ENCODE measurements around the gene FAM219B. TPM values are rescaled to one million over a fixed set of nuclear protein-coding genes. Genes with fewer than 3 reads are reported as not detected.
A peak's percentile ranks its signal among the peaks of the same experiment; 100 is the strongest.

FAM219B gene, protein sequence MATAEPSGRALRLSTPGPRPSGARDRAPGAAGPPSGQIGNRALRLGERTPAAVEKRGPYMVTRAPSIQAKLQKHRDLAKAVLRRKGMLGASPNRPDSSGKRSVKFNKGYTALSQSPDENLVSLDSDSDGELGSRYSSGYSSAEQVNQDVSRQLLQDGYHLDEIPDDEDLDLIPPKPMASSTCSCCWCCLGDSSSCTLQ
- total RNA-seq (2021), result 41.8 and 45.5 TPM in 2 replicates
- Bru-seq, nascent RNA, result percentile 64 among the genes with signal in this experiment
- BruChase-seq, experiment 1, labeled RNA remaining after a 2-hour chase, result percentile 71 among the genes with signal in this experiment
- percentile 62 among the genes with signal in this experiment for BruChase-seq, experiment 2, labeled RNA remaining after a 6-hour chase
- long read RNA-seq, transcript FAM219B-201 (5 exons, 3,550 nt), result major isoform, 9 of 28 reads
- long read RNA-seq, partial matches to known transcripts, result 1 of 28 reads
- long read RNA-seq, other reads (novel, unspliced or antisense), result 14 of 28 reads

DNA sequence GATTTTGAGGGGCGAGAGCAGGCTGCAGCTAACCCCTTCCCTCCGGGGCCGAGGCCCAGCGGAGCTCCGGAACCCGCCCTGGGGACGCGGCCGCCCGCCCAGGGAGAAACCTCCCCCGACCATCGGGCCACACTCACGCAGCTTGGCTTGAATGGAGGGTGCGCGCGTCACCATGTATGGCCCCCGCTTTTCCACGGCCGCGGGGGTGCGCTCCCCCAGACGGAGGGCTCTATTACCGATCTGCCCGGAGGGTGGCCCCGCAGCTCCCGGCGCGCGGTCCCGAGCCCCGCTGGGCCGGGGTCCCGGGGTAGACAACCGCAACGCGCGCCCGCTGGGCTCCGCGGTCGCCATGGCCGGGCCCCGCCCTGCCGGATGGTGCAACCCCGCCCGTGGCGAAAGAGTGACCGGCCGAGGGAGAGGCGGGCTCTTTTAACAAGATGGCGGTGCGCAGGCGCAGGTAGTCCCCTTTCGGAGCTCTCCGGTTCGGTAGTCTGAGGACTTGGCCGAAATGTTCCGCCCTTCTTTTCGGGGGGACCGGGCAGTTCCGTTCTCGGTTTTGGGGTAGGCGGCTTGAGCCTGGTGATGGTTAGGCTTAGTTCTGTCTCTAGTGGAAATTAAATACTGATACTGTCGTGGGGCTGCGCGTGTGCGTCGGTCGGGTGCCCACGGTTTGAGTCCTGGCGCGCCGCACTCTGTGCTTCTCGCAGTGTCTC lies at the start of gene FAM219B:
FAM219B (minus strand) TSS at position 402 of the 713 bp plus-strand sequence; CDS start at position 351, 51 bp downstream.
- H3K27me3 ChIP-seq (ENCODE audit: insufficient read depth, low read depth), result no peaks in the 10 kb centered on the region
- intact Hi-C loops (cut with micrococcal nuclease; ENCODE audit: unreplicated experiment), result loop anchor here (2.0 kb wide), 1 partner anchor 32 kb away; the partner anchor contains the start of gene COX5A
- TF ChIP-seq, protein P1, sequence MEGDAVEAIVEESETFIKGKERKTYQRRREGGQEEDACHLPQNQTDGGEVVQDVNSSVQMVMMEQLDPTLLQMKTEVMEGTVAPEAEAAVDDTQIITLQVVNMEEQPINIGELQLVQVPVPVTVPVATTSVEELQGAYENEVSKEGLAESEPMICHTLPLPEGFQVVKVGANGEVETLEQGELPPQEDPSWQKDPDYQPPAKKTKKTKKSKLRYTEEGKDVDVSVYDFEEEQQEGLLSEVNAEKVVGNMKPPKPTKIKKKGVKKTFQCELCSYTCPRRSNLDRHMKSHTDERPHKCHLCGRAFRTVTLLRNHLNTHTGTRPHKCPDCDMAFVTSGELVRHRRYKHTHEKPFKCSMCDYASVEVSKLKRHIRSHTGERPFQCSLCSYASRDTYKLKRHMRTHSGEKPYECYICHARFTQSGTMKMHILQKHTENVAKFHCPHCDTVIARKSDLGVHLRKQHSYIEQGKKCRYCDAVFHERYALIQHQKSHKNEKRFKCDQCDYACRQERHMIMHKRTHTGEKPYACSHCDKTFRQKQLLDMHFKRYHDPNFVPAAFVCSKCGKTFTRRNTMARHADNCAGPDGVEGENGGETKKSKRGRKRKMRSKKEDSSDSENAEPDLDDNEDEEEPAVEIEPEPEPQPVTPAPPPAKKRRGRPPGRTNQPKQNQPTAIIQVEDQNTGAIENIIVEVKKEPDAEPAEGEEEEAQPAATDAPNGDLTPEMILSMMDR (conservative IDR thresholded peaks at IDR 0.05), result no peak
- no peak for TF ChIP-seq EZH2 (IDR thresholded peaks at IDR 0.05; ENCODE audit: low read depth)
- BruUV-seq (replicated peaks), result no TSS peak
- peaks cover 28% of the 10 kb centered on the region for H3K4me1 ChIP-seq (replicated peaks; ENCODE audit: insufficient read depth)
- H2AFZ ChIP-seq, result peak within 1 kb of the TSS; percentile 100
- H3K4me3 ChIP-seq, result peak within 1 kb of the TSS; percentile 96
- H3K9me2 ChIP-seq (ENCODE audit: insufficient read depth), result no peaks in the 10 kb centered on the region
- H4K20me1 ChIP-seq (ENCODE audit: insufficient read depth), result no peaks in the 10 kb centered on the region
- H3F3A ChIP-seq (ENCODE audit: insufficient read depth, low read depth), result peaks cover 25% of the 10 kb centered on the region; the same call in 1 of the 2 replicates
- CTCF ChIA-PET, result interaction anchor here (0.5 to 0.6 kb wide), 2 partner anchors 40 to 89 kb away, joined by 5 read pairs; no protein-coding TSS in a partner anchor
- peaks cover 26% of the 10 kb centered on the region for H3K79me2 ChIP-seq (ENCODE audit: low read depth)
- H3K4me2 ChIP-seq, result peak within 1 kb of the TSS; percentile 93
- peak within 1 kb of the TSS; percentile 52 for H3K27ac ChIP-seq
- H3K36me3 ChIP-seq (ENCODE audit: low read depth), result peaks cover 17% of the 10 kb centered on the region; the same call in 1 of the 2 replicates
- H3K9me3 ChIP-seq (ENCODE audit: insufficient read depth, low read depth), result no peaks in the 10 kb centered on the region
- peak; percentile 62 to 87 for DNase-seq
- POLR2A ChIA-PET (ENCODE audit: unreplicated experiment), result interaction anchor here (0.7 kb wide), 1 partner anchor 36 kb away, joined by 3 read pairs; no protein-coding TSS in a partner anchor

GRCh38 chr15:74955796-74956647 lies 49.4 kb upstream of the FAM219B start:
- Histone ChIP-seq H3K9me2 (ENCODE audit: insufficient read depth) (no peaks in the 10 kb centered on the region), H2AFZ (peak overlapping the region; percentile 93), H3K4me1 (replicated peaks; ENCODE audit: insufficient read depth) (peaks cover 30% of the 10 kb centered on the region), H3K9me3 (ENCODE audit: insufficient read depth, low read depth) (no peaks in the 10 kb centered on the region), H3K4me2 (peak overlapping the region; percentile 96), H3K27ac (peak overlapping the region; percentile 75), H4K20me1 (ENCODE audit: insufficient read depth) (peaks cover 20% of the 10 kb centered on the region), H3K36me3 (ENCODE audit: low read depth) (no peaks in the 10 kb centered on the region), H3K27me3 (ENCODE audit: insufficient read depth, low read depth) (no peaks in the 10 kb centered on the region), H3K4me3 (peak overlapping the region; percentile 92), H3K79me2 (ENCODE audit: low read depth) (peaks cover 28% of the 10 kb centered on the region), H3F3A (ENCODE audit: insufficient read depth, low read depth) (peaks cover 37% of the 10 kb centered on the region)
- intact Hi-C loops (cut with micrococcal nuclease; ENCODE audit: unreplicated experiment), result loop anchor here (2.0 to 10.0 kb wide), 3 partner anchors 27 to 581 kb away; partner anchors contain the start of gene PPCDC
- POLR2A ChIA-PET (ENCODE audit: unreplicated experiment), result interaction anchor here (0.6 to 0.7 kb wide), 2 partner anchors 167 to 243 kb away, joined by 5 to 6 read pairs; no protein-coding TSS in a partner anchor
- CTCF ChIA-PET, result interaction anchor here (0.6 to 0.9 kb wide), 3 partner anchors 9 to 102 kb away, joined by 3 to 4 read pairs (median 4); partner anchors contain the start of gene PPCDC
- BruUV-seq (replicated peaks), result no TSS peak
- TF ChIP-seq, protein P1 (conservative IDR thresholded peaks at IDR 0.05), result peak; percentile 55; the same call in 1 of the 2 replicates
- no peak for TF ChIP-seq EZH2 (IDR thresholded peaks at IDR 0.05; ENCODE audit: low read depth)
- peak; percentile 61 to 76 for DNase-seq
